HG03432 (cell line): ENCODE data around the gene KCNAB1.
"Not testable (repeated sequence)": the region's sequence is repeated elsewhere in the genome, so short reads cannot be mapped to it uniquely, and the experiment has no call there.

Experiments
- ATAC-seq: cut with Tn5 transposase; IDR thresholded peaks from one replicate; pipeline ENCODE4 v1.9.1; 2021; ENCODE audit warnings: mild to moderate bottlenecking, moderate library complexity; ENCODE audit not compliant: unreplicated experiment

Gene KCNAB1

DNA sequence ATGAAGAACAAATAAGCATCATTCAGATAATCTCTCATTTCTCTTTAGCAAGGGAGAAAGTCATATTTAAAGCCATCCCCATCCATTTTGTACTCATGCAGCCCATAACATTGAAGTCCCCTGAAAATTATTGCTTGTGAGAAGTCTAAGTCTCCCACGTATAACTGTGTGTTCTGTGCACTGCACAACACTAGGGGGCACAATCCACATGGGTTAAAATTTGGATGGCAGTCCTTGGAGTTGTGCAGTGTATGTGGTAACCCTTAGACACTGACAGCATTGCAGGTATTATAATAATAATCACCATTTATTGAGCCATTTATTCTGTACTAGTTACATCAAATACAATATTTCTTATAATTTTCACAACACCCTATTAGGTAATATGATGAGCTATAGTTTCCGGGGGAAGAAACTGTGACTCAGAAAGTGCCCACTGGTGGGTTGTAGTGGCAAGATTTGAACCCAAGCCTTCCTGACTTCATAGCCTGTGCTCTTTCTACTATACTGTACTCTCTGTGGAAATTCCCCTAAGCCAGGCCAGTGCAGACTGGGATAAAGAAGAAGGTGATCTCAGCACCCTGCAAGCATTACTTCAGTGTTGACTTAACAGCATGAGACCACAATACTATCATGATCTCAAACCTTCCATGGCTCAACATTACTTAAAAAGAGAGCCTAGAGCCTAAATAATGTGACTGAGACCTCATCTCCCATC lies 15.7 kb downstream of the KCNAB1 start:
- no peak for ATAC-seq

GRCh38 chr3:156137397-156137796 lies 17.0 kb downstream of the KCNAB1 start:
- not testable (repeated sequence) for ATAC-seq

- no peak for ATAC-seq
Measured at GRCh38 chr3:156140001-156140595, 19.7 kb downstream of the KCNAB1 start.

DNA sequence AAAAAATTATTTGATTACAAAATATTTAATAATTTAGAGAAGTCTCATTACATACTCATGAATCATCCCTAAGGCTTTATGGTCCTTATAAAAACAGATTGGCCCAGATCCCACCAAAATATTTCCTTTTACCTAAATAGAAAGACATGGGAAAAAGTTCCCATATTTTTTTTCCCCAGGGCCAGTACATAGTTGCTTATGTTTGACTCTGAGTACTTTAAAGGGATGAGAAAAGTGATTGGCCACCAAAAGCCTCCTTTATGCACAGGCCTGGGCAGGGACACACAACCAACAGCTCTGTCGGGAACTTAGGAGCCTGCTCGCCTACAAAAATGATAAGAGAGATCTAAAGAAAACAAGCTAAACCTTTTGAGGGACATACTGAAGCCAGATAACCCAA lies 22.3 kb downstream of the KCNAB1 start:
- no peak for ATAC-seq

GRCh38 chr3:156143136-156143535 lies 22.8 kb downstream of the KCNAB1 start:
- no peak for ATAC-seq

GRCh38 chr3:156144060-156144459 lies 23.7 kb downstream of the KCNAB1 start:
- no peak for ATAC-seq

DNA sequence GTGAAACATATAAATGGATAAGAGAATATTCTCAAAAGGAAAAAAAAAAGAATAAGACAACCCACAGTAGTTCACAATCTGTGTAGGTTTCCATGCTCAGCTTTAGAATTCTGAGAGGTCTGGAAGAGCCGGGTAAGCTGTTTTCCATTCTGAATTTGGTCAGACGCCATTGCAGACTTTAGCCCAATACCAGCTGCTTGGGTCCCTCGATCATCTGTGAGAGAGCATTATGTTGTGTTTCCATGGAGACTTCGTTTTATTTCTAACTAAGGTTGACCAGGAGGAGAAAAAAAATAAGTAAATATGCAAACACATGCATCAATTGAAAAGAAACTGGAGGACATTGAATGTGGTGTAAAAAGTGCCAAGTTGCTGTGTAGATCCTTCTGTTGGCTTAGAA lies 25.5 kb downstream of the KCNAB1 start:
- ATAC-seq = no peak

DNA sequence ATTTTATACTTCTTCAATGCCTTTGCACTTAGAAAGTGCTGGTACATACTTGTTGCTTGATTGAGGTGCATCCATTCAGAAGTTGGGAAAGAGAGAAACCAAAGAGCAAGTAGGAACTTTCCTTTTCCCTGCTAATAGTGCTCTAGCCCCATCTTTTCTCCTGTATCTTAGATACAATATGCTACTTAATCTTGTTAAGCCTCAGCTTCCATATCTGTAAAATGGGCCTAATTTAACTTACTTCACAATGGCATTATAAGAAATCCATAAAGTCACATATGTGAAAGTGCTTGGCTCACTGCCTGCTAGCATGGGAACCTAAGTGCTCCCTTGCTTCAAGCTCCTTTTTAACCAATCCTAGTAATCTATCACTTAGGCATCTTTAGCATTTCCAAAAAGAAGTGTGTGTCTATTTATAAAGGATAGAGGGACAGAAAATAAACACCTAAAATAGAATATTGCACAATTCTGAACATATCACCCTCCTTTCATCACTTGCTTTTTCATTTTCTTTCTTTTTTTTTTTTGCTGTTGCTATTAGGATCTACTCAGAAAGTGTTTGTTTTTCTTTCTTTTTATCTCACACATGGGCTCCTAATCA lies 28.1 kb downstream of the KCNAB1 start:
- no peak for ATAC-seq

- ATAC-seq = no peak
Measured at GRCh38 chr3:156148946-156149381, 28.6 kb downstream of the KCNAB1 start.

GRCh38 chr3:156149876-156150275 lies 29.5 kb downstream of the KCNAB1 start:
- peak; percentile 45 for ATAC-seq

- ATAC-seq = peak; percentile 69
Measured at GRCh38 chr3:156150434-156151066, 30.2 kb downstream of the KCNAB1 start.

DNA sequence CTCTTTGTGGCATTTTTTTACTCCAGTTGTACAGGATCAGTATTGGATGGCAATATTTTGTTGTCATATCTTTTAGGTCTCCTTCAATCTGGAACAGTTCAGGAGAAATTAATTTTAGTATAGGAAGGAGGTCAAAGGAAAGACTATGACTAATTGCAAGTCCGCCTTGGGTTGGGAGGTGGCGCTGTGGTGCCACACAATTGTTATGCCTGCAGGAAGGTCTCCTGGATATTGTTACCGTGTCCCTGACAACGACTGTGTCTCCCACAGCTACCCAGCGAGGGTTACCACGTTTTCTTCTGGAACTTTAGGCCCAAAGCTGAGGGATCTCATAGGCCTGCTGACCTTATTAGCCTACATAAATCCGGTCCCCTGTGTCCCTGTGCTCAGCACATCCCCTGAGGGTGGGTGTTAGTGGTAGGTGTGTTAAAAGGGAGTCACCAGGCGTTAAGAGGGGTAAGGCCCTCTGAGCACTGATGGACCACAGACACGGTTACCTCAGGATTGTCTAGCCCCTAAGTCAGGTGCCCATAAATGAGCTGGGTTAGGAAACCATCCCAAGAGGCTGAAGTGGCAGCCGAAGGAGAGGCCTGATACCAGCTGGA lies 31.5 kb downstream of the KCNAB1 start:
- ATAC-seq = peak; percentile 62

DNA sequence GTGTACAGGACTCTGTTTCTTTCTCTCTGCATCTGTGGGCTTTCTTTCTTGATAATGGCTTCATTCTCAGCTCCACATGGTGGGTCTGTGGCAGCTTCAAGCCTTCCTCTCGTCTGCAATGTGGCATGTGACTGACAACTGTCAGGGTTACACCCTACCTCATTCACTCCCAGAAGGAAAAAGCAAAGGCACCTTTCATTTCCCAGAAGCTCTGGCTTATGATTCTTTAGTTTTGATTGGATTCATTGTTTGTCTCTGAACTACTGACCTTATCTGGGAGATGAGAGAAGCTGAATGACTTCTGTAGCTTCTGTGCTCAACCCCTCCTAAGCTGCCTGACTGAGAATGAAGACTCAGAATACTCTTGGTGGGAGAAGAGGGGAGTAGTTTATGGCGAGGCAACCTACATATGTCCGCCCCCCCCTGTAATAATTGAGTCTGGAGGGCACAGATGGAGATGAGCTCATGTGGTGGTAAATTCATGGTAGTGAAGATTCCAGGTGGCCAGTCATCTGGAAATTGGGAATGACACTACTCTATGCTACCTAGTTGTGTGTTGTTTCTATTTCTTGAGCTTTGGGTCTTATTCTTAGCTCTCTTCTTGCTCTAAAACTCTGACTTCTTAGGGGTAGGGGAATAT lies 38.4 kb downstream of the KCNAB1 start:
- no peak for ATAC-seq

DNA sequence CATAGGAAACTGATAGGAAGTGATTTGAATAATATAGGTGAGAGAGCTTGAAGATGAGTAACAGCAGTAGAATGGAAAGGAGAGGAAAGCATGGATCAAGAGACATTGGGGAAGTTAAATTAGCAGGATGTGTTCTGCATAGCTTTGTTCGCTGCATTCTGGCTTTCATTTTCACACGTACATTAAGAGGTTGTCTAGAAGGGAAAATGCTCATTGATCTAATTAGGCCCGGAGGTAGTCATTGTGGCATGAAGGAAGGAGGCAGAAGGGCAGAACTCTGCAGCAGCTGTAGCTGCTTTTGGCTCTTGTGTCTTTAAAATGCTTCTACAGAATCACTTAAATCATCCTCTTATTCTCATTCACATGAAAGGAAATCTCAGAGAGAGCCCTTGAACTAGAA lies 40.3 kb downstream of the KCNAB1 start:
- ATAC-seq = peak; percentile 91

- peak; percentile 38 for ATAC-seq
Measured at GRCh38 chr3:156161172-156161571, 40.8 kb downstream of the KCNAB1 start.

DNA sequence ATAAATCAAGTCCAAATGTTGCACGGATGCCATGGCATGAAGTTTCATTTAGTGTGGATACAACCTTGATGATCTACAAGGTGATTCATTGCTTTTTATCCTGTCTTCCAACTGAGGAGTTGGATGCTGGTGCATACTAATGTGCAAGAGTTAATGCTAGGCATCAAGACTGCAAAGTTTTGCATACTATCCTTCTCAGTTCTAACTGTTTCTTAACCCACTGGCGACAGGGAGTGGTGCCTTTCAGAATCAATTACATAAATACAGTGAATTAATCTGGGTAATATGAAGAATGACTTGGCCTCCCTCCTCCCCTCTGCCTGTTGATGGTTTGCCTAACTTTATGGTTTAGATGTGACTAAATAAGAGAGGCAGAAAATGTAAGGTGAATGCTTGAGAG lies 43.5 kb downstream of the KCNAB1 start:
- ATAC-seq = no peak

- no peak for ATAC-seq
Measured at GRCh38 chr3:156166808-156167207, 46.4 kb downstream of the KCNAB1 start.

- ATAC-seq = no peak
Measured at GRCh38 chr3:156170571-156170970, 50.2 kb downstream of the KCNAB1 start.

DNA sequence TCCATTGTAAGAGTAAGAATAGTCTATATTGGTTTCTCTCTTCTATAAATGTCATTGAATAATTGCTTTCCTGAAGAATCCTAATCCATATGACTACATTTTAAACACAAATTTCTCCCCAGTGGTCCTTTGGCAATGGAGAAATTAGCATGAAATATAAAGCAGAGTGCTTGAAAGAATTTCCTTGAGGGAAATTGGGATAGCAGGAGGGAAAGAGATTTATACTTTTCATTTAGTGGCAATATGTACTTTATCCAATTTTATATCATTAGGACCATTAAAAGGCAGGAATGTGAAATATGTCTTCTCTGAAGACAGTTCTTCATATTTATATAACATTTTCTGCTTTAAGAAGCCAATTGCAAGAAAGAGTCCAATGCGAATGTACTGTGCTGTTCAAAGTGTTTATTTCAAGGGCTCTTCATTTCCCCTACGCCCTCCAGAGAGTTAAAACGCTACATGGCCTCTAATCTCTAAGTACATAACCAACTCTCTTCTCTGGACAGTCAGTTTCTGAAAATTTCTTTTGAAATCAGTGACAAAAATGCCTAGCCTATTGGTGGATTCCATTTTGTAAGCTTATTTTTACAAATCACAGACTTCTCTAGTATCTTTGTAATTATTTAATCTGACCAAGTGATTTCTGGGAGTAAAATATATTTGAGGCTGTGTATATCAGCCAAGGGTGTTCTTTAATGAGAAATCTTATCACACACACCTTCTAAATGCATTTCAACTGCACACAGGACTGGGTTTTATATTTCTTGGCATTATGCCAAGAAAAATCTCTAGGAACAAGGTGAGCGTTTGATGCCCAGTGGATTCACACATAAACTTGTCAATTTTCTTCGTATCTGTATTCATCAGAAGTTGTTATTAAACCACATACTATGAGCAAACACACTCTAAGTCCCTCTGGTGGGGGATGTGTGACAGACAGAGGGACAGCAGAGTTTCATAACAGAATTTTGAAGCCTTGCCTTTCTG lies 51.2 kb downstream of the KCNAB1 start:
- no peak for ATAC-seq

DNA sequence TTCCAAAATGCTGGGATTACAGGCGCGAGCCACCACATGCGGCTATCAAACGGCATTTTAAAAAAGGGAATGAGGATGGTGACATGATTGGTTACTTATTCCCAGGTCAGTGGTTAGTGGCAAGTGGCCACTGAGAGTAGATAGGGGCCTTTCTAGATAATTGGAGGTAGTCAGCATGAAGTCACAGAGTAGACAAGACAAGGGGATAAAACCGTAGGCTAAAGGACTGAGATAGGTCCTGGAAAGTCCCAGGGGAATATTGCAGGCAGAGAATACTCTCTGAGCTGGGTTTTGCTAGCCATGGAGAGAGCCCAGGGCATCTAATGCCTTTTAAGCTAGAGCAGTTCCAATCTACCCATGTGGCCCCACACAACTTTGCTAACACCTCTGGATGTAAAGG lies 52.2 kb downstream of the KCNAB1 start:
- ATAC-seq = no peak
